Effector memory CD8-positive, alpha-beta T cell (primary cell): Measurements from ENCODE around the gene C9orf72.

Experiments
- ATAC-seq: fragments of 150-1000 bp; cut with Tn5 transposase; replicated peaks from 2 replicates; pipeline ENCODE4 v1.10.0; 2021; ENCODE audit warnings: mild to moderate bottlenecking, moderate library complexity
- DNase-seq, 3 experiments: peaks; one replicate each; pipeline ENCODE4 v3.0.0; 2021
- H3K27ac Mint-ChIP-seq, 2 donors: one replicate each; pipeline ENCODE4 v1.8.0; 2022; ENCODE audit warnings: mild to moderate bottlenecking in 2 of 2, mixed read lengths in 2 of 2, moderate library complexity in 2 of 2
- H3K27me3 Mint-ChIP-seq, 2 donors: one replicate each; pipeline ENCODE4 v1.8.0; 2022; ENCODE audit warnings: mixed read lengths in 2 of 2
- H3K36me3 Mint-ChIP-seq: one replicate; pipeline ENCODE4 v1.8.0; 2022; ENCODE audit warnings: mild to moderate bottlenecking, moderate library complexity, mixed read lengths; ENCODE audit not compliant: insufficient read depth
- H3K4me1 Mint-ChIP-seq, 2 donors: one replicate each; pipeline ENCODE4 v1.8.0; 2022; ENCODE audit warnings: low read depth in 2 of 2, mixed read lengths in 2 of 2
- H3K4me3 Mint-ChIP-seq, 2 donors: one replicate each; pipeline ENCODE4 v1.8.0; 2022; ENCODE audit warnings: mild to moderate bottlenecking in 2 of 2, mixed read lengths in 2 of 2, moderate library complexity in 2 of 2
- H3K9me3 Mint-ChIP-seq, 2 donors: one replicate each; pipeline ENCODE4 v1.8.0; 2022; ENCODE audit warnings: mixed read lengths in 2 of 2

C9orf72 gene

GRCh38 chr9:27540502-27540901, 32.8 kb downstream of the C9orf72 start:
- ATAC-seq (no peak), DNase-seq (no peak)
- no peaks in the 10 kb centered on the region for H3K9me3 Mint-ChIP-seq
- no peaks in the 10 kb centered on the region for H3K27me3 Mint-ChIP-seq
- no peak overlapping the region for H3K27ac Mint-ChIP-seq
- peaks cover 7% of the 10 kb centered on the region for H3K36me3 Mint-ChIP-seq
- H3K4me3 Mint-ChIP-seq: no peak overlapping the region
- H3K4me1 Mint-ChIP-seq: no peaks in the 10 kb centered on the region

- H3K27me3 Mint-ChIP-seq: no peaks in the 10 kb centered on the region
These were observed 33.5 kb downstream of the C9orf72 start for GRCh38 chr9:27539479-27540441.

GRCh38 chr9:27538647-27539046, 34.6 kb downstream of the C9orf72 start:
- H3K27me3 Mint-ChIP-seq: no peaks in the 10 kb centered on the region
- peak overlapping the region in 1 of 2 donors; percentile 47 for H3K27ac Mint-ChIP-seq
- no peak overlapping the region for H3K4me3 Mint-ChIP-seq
- DNase-seq (no peak), ATAC-seq (no peak)
- H3K36me3 Mint-ChIP-seq: peaks cover under 1% of the 10 kb centered on the region
- H3K4me1 Mint-ChIP-seq: no peaks in the 10 kb centered on the region
- H3K9me3 Mint-ChIP-seq: no peaks in the 10 kb centered on the region

More at GRCh38 chr9:27539479-27540441, 33.5 kb downstream of the C9orf72 start:
- ATAC-seq: no peak
- Mint-ChIP-seq H3K27ac (no peak overlapping the region), H3K9me3 (no peaks in the 10 kb centered on the region), H3K4me3 (no peak overlapping the region), H3K4me1 (no peaks in the 10 kb centered on the region), H3K36me3 (peaks cover 7% of the 10 kb centered on the region)
- no peak for DNase-seq

- H3K4me3 Mint-ChIP-seq: no peak overlapping the region
- H3K4me1 Mint-ChIP-seq: no peaks in the 10 kb centered on the region
- no peak overlapping the region for H3K27ac Mint-ChIP-seq
- no peaks in the 10 kb centered on the region for H3K27me3 Mint-ChIP-seq
- no peak for ATAC-seq
- no peak for DNase-seq
- H3K36me3 Mint-ChIP-seq: no peaks in the 10 kb centered on the region
- H3K9me3 Mint-ChIP-seq: no peaks in the 10 kb centered on the region
These were observed 35.5 kb downstream of the C9orf72 start for GRCh38 chr9:27537756-27538155.

- Mint-ChIP-seq H3K27me3 (no peaks in the 10 kb centered on the region), H3K36me3 (no peaks in the 10 kb centered on the region), H3K27ac (no peak overlapping the region), H3K9me3 (no peaks in the 10 kb centered on the region), H3K4me3 (no peak overlapping the region), H3K4me1 (no peaks in the 10 kb centered on the region)
- DNase-seq (no peak), ATAC-seq (no peak)
These were observed 36.2 kb downstream of the C9orf72 start for GRCh38 chr9:27537027-27537435.

GRCh38 chr9:27536168-27536567, 37.1 kb downstream of the C9orf72 start:
- no peak overlapping the region for H3K27ac Mint-ChIP-seq
- H3K4me3 Mint-ChIP-seq: no peak overlapping the region
- ATAC-seq: no peak
- DNase-seq: no peak
- no peaks in the 10 kb centered on the region for H3K27me3 Mint-ChIP-seq
- H3K4me1 Mint-ChIP-seq: no peaks in the 10 kb centered on the region
- no peaks in the 10 kb centered on the region for H3K36me3 Mint-ChIP-seq
- H3K9me3 Mint-ChIP-seq: no peaks in the 10 kb centered on the region

GRCh38 chr9:27535701-27536118, 37.6 kb downstream of the C9orf72 start:
- H3K27ac Mint-ChIP-seq: no peak overlapping the region
- no peak overlapping the region for H3K4me3 Mint-ChIP-seq
- H3K36me3 Mint-ChIP-seq: no peaks in the 10 kb centered on the region
- DNase-seq: no peak
- no peaks in the 10 kb centered on the region for H3K9me3 Mint-ChIP-seq
- H3K27me3 Mint-ChIP-seq: no peaks in the 10 kb centered on the region
- ATAC-seq: peak; percentile 47
- H3K4me1 Mint-ChIP-seq: no peaks in the 10 kb centered on the region

GRCh38 chr9:27534658-27535209, 38.5 kb downstream of the C9orf72 start:
- Mint-ChIP-seq H3K27me3 (no peaks in the 10 kb centered on the region), H3K9me3 (no peaks in the 10 kb centered on the region), H3K4me3 (no peak overlapping the region), H3K27ac (no peak overlapping the region), H3K4me1 (peaks cover 0 to 2% of the 10 kb centered on the region in 2 donors), H3K36me3 (no peaks in the 10 kb centered on the region)
- DNase-seq: no peak
- no peak for ATAC-seq

- Mint-ChIP-seq H3K4me3 (no peak overlapping the region), H3K27me3 (no peaks in the 10 kb centered on the region), H3K27ac (no peak overlapping the region), H3K4me1 (peaks cover 0 to 4% of the 10 kb centered on the region in 2 donors), H3K36me3 (no peaks in the 10 kb centered on the region), H3K9me3 (no peaks in the 10 kb centered on the region)
- DNase-seq: no peak
- no peak for ATAC-seq
These were observed 39.1 kb downstream of the C9orf72 start for GRCh38 chr9:27534131-27534530.

GRCh38 chr9:27533311-27533710, 40.0 kb downstream of the C9orf72 start:
- H3K9me3 Mint-ChIP-seq: no peaks in the 10 kb centered on the region
- H3K4me3 Mint-ChIP-seq: no peak overlapping the region
- ATAC-seq (no peak), DNase-seq (no peak)
- H3K27me3 Mint-ChIP-seq: peaks cover under 1 to 3% of the 10 kb centered on the region in 2 donors
- no peak overlapping the region for H3K27ac Mint-ChIP-seq
- no peaks in the 10 kb centered on the region for H3K36me3 Mint-ChIP-seq
- H3K4me1 Mint-ChIP-seq: peaks cover 5 to 7% of the 10 kb centered on the region in 2 donors

GRCh38 chr9:27532046-27532445, 41.2 kb downstream of the C9orf72 start:
- Mint-ChIP-seq H3K27ac (no peak overlapping the region), H3K4me3 (no peak overlapping the region), H3K9me3 (no peaks in the 10 kb centered on the region), H3K4me1 (peaks cover 8 to 10% of the 10 kb centered on the region in 2 donors), H3K36me3 (no peaks in the 10 kb centered on the region), H3K27me3 (peaks cover 5 to 9% of the 10 kb centered on the region in 2 donors)
- ATAC-seq (no peak), DNase-seq (no peak)

GRCh38 chr9:27530915-27531755, 42.1 kb downstream of the C9orf72 start:
- Mint-ChIP-seq H3K27me3 (peaks cover 5 to 9% of the 10 kb centered on the region in 2 donors), H3K4me3 (no peak overlapping the region), H3K4me1 (peaks cover 8 to 10% of the 10 kb centered on the region in 2 donors), H3K9me3 (no peaks in the 10 kb centered on the region), H3K36me3 (no peaks in the 10 kb centered on the region), H3K27ac (no peak overlapping the region)
- ATAC-seq (no peak), DNase-seq (no peak)
